ENCODE data around the gene ENTPD8. TPM values are rescaled to one million over a fixed set of nuclear protein-coding genes. Genes with fewer than 3 reads are reported as not detected.

The ENTPD8 gene
- total RNA-seq, 2 experiments from 2014 or later, result not detected

DNA sequence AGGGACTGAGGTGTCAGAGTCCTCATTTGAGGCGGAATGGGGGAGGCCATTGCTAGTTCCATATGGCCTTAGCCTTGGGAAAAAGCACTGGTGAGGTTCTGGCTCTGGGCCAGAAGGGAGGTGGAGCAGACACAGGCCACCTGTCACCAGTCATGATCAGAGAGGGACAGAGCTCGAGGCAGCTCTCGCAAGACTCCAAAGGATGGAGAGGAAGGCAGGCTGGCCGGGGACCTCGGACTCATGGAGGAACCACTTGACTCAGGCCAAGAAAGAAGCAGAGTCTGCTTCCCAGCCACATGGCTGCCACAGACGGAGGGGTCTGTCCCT is 47.1 kb upstream of the ENTPD8 start:
- no peak overlapping the region for H3K4me3 ChIP-seq (ENCODE audit: low read depth, low read length, poor library complexity, severe bottlenecking)
- H2AFZ ChIP-seq (ENCODE audit: low read length), result no peak overlapping the region
- H3K4me1 ChIP-seq (ENCODE audit: insufficient read depth, low read length, poor library complexity, severe bottlenecking), result no peaks in the 10 kb centered on the region
- H4K20me1 ChIP-seq (ENCODE audit: insufficient read depth, low read length), result no peaks in the 10 kb centered on the region
- no peak overlapping the region for H3K27ac ChIP-seq (ENCODE audit: low read depth, low read length, poor library complexity, severe bottlenecking)
- no peak for DNase-seq (ENCODE audit: low spot score)
- H3K9me3 ChIP-seq (ENCODE audit: low read length), result no peaks in the 10 kb centered on the region
- TF ChIP-seq EZH2phosphoT487 (IDR thresholded peaks at IDR 0.05; ENCODE audit: borderline replicate concordance, low read depth, low read length), result no peak
- TF ChIP-seq, protein P1, sequence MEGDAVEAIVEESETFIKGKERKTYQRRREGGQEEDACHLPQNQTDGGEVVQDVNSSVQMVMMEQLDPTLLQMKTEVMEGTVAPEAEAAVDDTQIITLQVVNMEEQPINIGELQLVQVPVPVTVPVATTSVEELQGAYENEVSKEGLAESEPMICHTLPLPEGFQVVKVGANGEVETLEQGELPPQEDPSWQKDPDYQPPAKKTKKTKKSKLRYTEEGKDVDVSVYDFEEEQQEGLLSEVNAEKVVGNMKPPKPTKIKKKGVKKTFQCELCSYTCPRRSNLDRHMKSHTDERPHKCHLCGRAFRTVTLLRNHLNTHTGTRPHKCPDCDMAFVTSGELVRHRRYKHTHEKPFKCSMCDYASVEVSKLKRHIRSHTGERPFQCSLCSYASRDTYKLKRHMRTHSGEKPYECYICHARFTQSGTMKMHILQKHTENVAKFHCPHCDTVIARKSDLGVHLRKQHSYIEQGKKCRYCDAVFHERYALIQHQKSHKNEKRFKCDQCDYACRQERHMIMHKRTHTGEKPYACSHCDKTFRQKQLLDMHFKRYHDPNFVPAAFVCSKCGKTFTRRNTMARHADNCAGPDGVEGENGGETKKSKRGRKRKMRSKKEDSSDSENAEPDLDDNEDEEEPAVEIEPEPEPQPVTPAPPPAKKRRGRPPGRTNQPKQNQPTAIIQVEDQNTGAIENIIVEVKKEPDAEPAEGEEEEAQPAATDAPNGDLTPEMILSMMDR (conservative IDR thresholded peaks at IDR 0.05; ENCODE audit: low read length), result no peak
- POLR2A ChIA-PET, result interaction anchor here (0.6 kb wide), 1 partner anchor 113 kb away, joined by 6 read pairs; no protein-coding TSS in a partner anchor
- BruUV-seq (replicated peaks), result no TSS peak
- H3K36me3 ChIP-seq (ENCODE audit: insufficient read depth, low read length), result no peaks in the 10 kb centered on the region
- no peaks in the 10 kb centered on the region for H3K9me2 ChIP-seq (ENCODE audit: insufficient read depth, low read length)
- intact Hi-C loops (cut with micrococcal nuclease; ENCODE audit: unreplicated experiment), result no loop called here
- no peak overlapping the region for H3K4me2 ChIP-seq (ENCODE audit: low read length)
- CTCF ChIA-PET (ENCODE audit: unreplicated experiment), result no interaction called here
- H3K79me2 ChIP-seq (ENCODE audit: insufficient read depth, low read depth, low read length), result no peaks in the 10 kb centered on the region

DNA sequence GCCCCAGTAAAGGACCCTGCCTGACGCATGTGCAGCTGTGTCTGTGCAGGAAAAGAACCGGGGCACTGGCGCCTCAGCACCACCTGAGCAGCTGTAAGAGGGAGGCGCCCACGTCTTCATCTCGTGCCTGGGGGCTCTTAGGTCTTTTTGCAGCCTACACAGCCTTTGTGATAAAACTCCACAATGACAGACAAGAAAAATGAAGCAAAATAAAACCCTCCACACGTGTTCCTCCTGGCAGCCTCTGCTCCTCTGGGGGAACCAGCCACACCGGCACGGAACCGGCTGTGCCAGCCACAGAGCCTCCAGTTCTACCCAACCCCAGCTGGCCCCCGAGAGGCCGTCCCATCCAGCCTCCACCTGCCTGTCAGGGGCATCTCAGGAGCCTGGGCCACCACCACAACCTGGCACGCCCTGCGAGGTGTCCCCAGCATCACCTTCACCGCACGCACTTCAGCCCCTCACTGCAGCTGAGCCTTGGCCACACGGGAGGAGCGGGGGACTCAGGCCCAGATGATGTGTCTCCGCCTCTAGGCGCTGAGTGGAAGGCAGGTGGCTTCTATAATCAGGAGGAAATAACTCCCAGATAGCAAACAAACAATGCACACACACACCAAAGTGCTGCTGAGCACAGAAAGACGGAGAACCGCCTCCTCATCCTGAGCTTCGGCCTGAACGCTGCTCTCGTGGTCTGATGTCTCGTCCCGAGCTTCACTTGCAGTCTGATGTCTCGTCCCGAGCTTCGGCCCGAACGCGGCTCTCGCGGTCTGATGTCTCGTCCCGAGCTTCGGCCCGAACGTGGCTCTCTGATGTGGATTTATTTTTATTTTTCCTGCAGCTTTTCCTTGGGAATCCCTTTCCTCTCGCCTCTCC is 46.5 kb upstream of the ENTPD8 start:
- intact Hi-C loops (cut with micrococcal nuclease; ENCODE audit: unreplicated experiment), result no loop called here
- BruUV-seq (replicated peaks), result no TSS peak
- CTCF ChIA-PET (ENCODE audit: unreplicated experiment), result no interaction called here

More for the DNA sequence above, 46.5 kb upstream of the ENTPD8 start:
- Histone ChIP-seq H3K4me3 (ENCODE audit: low read depth, low read length, poor library complexity, severe bottlenecking) (no peak overlapping the region), H2AFZ (ENCODE audit: low read length) (no peak overlapping the region), H4K20me1 (ENCODE audit: insufficient read depth, low read length) (no peaks in the 10 kb centered on the region), H3K36me3 (ENCODE audit: insufficient read depth, low read length) (no peaks in the 10 kb centered on the region), H3K79me2 (ENCODE audit: insufficient read depth, low read depth, low read length) (no peaks in the 10 kb centered on the region), H3K27ac (ENCODE audit: low read depth, low read length, poor library complexity, severe bottlenecking) (no peak overlapping the region), H3K4me2 (ENCODE audit: low read length) (no peak overlapping the region), H3K9me2 (ENCODE audit: insufficient read depth, low read length) (no peaks in the 10 kb centered on the region), H3K9me3 (ENCODE audit: low read length) (no peaks in the 10 kb centered on the region), H3K4me1 (ENCODE audit: insufficient read depth, low read length, poor library complexity, severe bottlenecking) (no peaks in the 10 kb centered on the region)
- DNase-seq (ENCODE audit: low spot score), result no peak
- TF ChIP-seq, protein P1 (conservative IDR thresholded peaks at IDR 0.05; ENCODE audit: low read length), result no peak
- TF ChIP-seq EZH2phosphoT487 (IDR thresholded peaks at IDR 0.05; ENCODE audit: borderline replicate concordance, low read depth, low read length), result no peak
- POLR2A ChIA-PET, result interaction anchor here (0.6 kb wide), 1 partner anchor 113 kb away, joined by 6 read pairs; no protein-coding TSS in a partner anchor
